GM12874 (cell line): ENCODE data around the gene BRMS1.

Experiments
- TF ChIP-seq, protein P1 (sequence below): IDR thresholded peaks from 2 replicates; pipeline ENCODE4 v1.5.1; 2011; ENCODE audit warnings: low read depth, mild to moderate bottlenecking, control low read depth, low read length, moderate library complexity; ENCODE audit not compliant: insufficient read depth

The BRMS1 gene

DNA sequence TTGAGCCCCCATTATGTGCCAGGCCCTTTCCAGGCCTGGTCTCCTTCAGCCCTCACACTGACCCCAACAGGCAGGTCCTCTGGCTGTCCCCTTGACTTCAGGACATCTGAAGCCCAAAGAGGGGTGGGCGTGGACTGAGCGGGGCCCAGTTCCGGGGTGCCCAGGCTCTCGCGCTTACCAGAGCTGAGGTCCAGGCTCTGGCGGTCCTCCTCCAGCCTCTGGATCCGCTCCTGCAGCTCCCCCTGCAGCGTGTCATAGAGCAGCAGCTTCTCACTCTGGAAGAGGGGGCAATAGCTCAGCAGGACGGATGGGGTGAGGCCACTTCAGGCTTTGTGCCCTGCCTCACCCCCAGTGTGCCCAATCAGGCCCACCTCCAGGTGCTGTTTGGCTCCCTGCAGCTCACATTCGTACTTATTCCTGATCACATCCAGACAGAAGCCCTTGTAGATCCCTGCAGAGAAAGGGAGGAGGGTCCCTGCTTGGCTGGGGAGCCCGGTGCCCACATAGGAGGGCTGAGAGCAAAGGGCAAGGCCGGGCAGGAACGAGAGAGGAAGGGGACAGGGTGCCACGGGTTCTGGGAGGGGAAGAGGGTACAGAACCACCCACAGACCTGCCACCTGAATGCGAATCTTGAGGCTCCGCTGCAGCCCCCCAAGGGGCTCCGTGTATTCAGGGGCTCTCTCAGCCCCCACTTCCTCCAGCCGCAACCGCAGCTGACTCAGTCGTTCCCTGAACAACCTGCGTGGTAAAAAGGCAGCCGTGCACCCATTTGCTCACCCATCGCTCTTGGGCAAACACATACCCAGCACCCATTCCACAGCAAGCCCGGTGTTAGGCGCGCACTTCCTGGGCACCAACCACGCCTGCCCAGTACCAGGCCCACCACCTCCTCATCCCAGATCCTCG, 4.1 kb downstream of the BRMS1 start:
- TF ChIP-seq, protein P1, sequence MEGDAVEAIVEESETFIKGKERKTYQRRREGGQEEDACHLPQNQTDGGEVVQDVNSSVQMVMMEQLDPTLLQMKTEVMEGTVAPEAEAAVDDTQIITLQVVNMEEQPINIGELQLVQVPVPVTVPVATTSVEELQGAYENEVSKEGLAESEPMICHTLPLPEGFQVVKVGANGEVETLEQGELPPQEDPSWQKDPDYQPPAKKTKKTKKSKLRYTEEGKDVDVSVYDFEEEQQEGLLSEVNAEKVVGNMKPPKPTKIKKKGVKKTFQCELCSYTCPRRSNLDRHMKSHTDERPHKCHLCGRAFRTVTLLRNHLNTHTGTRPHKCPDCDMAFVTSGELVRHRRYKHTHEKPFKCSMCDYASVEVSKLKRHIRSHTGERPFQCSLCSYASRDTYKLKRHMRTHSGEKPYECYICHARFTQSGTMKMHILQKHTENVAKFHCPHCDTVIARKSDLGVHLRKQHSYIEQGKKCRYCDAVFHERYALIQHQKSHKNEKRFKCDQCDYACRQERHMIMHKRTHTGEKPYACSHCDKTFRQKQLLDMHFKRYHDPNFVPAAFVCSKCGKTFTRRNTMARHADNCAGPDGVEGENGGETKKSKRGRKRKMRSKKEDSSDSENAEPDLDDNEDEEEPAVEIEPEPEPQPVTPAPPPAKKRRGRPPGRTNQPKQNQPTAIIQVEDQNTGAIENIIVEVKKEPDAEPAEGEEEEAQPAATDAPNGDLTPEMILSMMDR = no peak

DNA sequence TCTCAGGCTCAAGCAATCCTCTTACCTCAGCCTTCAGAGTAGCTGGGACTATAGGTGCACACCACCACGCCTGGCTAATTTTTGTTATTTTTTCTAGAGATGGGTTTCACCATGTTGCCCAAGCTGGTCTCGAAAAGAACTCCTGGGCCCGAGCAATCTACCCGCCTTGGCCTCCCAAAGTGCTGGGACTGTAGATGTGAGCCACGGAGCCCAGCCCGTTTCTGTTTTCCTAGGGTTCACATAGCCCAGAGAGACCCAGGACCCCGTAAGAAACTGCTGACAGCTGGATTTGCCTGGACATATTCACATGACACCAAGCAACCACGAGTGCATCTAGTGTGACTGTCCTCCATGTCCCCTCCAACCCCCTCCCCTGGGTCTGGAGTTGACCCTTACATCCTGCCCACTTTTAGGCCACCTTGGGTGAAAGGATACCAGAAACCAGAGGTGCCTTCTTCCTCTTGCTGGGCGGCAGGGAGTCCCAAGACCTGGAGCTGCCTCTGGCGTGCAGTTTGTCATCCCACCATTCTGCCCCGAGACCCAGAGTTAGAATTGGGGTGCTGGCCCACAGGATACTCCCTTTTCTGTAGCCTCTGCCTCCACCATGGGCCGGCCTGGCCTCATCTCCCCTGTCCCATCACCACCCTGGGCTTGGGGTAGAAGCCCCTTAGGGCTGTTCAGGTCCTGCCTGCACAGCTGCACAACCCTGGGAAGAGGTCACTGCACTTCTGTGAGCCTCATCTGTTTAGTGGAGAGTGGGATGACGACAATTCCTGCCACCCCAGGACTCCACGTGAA, 5.0 kb downstream of the BRMS1 start:
- TF ChIP-seq, protein P1 = no peak

DNA sequence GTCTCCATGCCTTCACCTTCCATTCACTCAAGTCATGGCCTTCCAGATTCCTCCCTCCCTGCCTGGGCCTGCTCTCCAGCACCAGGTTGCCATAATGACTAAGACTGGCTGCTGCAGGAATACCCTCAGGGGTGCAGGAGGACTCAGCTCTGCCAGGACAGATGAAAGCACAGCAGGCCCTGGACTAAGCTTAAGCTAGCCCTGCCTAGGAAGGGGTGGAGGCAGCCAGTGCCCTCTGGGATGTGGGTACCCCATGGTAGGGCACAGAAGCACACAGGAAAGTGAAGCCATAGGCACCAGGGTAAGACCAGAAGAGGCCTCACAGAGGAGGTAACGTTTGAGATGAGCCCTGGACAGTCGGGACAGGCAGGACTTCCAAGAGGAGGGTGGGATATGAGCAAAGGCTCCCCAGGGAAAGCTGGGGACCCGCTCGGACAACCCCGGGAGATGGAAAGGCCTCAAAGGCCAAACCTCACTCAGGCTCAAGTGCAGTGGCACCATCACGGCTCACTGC, 5.7 kb downstream of the BRMS1 start:
- TF ChIP-seq, protein P1 = no peak

DNA sequence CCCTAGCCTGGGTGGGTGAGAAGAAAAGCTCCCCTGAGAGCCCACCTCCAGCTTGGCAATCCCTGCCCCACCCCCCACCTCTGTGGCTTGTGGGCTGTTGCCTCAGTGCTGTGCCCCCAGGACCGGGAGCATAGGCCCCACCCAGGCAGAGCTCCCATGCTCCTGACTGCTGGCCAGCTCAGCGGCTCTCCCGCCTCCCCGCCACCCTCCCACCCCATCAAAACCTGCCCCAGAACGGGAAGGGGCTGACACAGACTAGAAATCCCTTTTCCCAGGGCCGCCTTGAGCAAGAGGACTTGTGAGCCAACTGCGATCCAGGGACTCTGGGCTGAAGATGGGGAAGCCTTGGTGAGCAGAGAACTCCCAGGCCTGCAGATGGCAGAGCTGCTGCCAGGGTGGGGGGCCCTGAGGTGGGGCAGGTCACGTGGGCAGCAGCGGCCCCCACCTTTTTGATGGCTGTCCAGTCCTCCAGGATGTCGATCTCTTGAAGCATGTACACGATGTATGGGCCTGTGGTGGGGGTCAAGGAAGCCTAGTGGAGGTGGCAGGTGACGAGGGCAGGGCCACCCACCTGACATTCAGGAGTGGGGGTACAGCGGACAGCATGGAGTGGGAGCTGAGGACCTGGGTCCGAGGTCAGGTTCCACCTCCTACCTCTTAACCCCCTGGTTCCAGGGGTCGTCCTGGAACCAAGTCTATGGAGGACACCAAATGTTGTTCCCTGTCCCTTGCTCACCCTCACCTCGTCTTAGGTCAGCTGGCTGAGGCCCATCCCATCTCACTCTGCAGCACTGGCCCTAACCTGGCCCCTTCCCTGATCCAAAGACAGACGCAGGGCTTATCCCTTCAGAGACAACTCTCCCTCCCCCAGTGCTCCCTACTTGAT, 6.4 kb downstream of the BRMS1 start:
- TF ChIP-seq, protein P1 = no peak

DNA sequence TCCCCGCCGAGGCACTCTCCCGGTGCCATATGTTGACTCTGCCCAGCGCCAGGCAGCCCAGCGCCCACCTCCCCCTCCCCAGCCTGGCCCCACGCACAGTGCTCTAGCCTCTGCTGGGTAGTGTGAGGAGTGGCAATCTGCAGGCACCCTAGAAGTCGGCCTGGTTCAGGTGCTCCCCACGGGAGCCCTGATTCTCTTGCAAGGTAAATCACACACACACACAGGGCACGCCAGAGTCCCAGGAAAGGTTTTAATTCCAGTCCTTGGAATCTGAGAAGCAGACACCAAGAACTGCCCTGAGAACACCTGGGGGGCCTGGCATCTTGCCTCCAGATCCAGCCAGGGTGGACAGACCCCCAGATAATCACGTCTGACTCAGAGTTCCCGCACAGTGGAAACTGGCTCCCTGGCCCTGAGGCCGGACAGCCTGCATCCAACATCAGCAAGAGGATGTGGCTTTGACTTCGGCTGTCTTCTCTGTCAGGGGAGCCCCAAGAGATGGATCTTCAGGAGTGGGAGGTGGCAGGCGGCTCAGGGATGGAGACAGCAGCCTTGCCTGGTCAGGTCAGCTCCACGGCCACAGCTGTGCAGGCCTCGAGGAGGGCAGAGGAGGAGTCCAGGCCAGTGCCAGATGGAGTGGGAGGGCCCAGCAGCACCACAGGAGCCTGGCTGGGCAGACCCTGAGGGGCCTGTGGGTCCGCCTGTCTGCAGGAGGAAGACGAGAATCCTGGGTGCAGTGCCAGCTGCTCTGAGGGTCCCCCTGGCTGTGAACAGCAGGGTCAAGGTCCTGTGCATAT, 7.6 kb downstream of the BRMS1 start:
- TF ChIP-seq, protein P1 = no peak

DNA sequence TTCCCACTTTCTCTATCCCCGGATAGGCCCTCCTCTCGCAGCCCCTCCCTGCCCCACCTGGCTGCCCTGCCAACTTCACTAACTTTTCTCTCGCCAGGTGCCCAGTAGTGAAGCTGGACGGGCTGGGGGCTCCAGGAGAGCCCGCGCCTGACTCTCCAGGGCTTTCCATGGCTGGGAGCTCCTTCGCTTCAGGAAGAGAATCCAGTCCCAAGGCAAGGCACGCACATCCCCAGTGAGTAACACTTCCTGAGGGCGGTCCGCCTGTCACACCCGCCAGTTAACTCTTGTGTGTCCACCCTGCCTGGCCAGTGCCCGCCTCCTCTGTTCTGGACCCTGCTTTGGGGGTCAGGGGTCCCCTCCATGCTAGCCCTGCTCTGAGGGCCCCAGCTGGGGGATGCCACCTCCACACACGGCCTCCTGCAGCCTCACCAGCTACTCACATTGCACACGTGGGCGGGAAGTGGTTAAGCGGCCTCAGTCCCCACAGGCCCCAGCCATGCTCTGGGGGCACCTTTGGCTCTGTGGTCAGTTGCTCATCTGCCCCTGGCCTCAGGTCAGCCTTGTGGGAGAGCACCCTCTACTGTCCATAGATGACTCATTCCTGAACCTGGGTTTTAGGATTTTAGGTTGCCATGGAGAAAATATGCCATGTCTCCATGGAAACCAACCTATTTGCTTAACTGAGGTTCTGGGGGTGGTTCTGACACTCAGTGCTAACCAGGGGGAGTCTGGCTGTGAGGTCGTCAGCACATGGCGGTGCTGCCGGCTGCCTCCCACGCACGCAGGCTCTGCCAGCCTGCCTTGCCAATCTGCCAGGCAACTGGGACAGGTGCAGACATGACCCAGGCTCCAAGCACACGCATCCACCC, 8.4 kb downstream of the BRMS1 start, which contains the start of gene RIN1:
Gene RIN1 (minus strand): TSS at position 201 of the 869 bp plus-strand sequence. CDS start 32 bp downstream, at position 169.
- TF ChIP-seq, protein P1 = 0 out of 2 replicates have a peak, but pooled peaks have one; percentile 37
